DND-41 (cell line): ENCODE data around the gene CNNM2.

Experiments used
- ATAC-seq: fragments of 200-7000 bp; cut with Tn5 transposase; 3 replicates; pipeline ENCODE4 v1.9.1; 2021; ENCODE audit warnings: low read depth; ENCODE audit not compliant: insufficient read depth
- DNase-seq: peaks from one replicate; pipeline ENCODE4 v3.0.0-alpha.2; 2020
- H2AFZ ChIP-seq: 2 replicates; pipeline ENCODE4 v1.6.0; 2012; ENCODE audit warnings: low read depth, low read length
- H3K27ac ChIP-seq: 2 replicates; pipeline ENCODE4 v1.5.1; 2012; ENCODE audit warnings: low read length, inconsistent platforms
- H3K27me3 ChIP-seq: fragments of 200-600 bp; sonication (generic); 2 replicates; pipeline ENCODE4 v1.6.0; 2012; ENCODE audit warnings: low read length, mild to moderate bottlenecking, inconsistent platforms; ENCODE audit not compliant: insufficient read depth, poor library complexity
- H3K36me3 ChIP-seq: 2 replicates; pipeline ENCODE4 v1.5.1; 2012; ENCODE audit warnings: low read length, inconsistent platforms; ENCODE audit not compliant: insufficient read depth
- H3K4me1 ChIP-seq: 2 replicates; pipeline ENCODE4 v1.5.1; 2012; ENCODE audit warnings: mild to moderate bottlenecking, low read length; ENCODE audit not compliant: insufficient read depth
- H3K4me2 ChIP-seq: 2 replicates; pipeline ENCODE4 v1.6.0; 2012; ENCODE audit warnings: mild to moderate bottlenecking, moderate library complexity, low read length, inconsistent platforms; ENCODE audit not compliant: insufficient read depth
- H3K4me3 ChIP-seq, 2 experiments: fragments of 200-600 bp in 1 of 2; shearing (Covaris generic) in 1 of 2; 2 replicates each; pipeline ENCODE4 v1.5.1; 2012 to 2016; ENCODE audit warnings: inconsistent platforms in 2 of 2, low read length in 2 of 2, mild to moderate bottlenecking in 2 of 2, low read depth in 1 of 2, moderate library complexity in 1 of 2
- H3K79me2 ChIP-seq: 2 replicates; pipeline ENCODE4 v1.6.0; 2012; ENCODE audit warnings: low read length, inconsistent platforms; ENCODE audit not compliant: insufficient read depth
- H3K9ac ChIP-seq: 2 replicates; pipeline ENCODE4 v1.6.0; 2012; ENCODE audit warnings: low read depth, mild to moderate bottlenecking, inconsistent platforms, low read length, moderate library complexity
- H3K9me3 ChIP-seq: 2 replicates; pipeline ENCODE4 v1.5.1; 2012; ENCODE audit warnings: low read length, moderate library complexity, mild to moderate bottlenecking, inconsistent platforms; ENCODE audit not compliant: insufficient read depth, severe bottlenecking
- H4K20me1 ChIP-seq: 2 replicates; pipeline ENCODE4 v1.6.0; 2012; ENCODE audit warnings: low read length; ENCODE audit not compliant: insufficient read depth
- CTCF ChIP-seq: IDR thresholded peaks from 2 replicates; pipeline ENCODE4 v1.5.1; 2012; ENCODE audit warnings: borderline replicate concordance, low read length, moderate library complexity, mild to moderate bottlenecking; ENCODE audit not compliant: poor library complexity, severe bottlenecking; ENCODE audit errors: extremely low read depth
- EZH2 ChIP-seq: IDR thresholded peaks from 3 replicates; pipeline ENCODE4 v1.6.1; 2012; ENCODE audit warnings: borderline replicate concordance, low read depth, mild to moderate bottlenecking, moderate library complexity, low read length, inconsistent platforms; ENCODE audit not compliant: severe bottlenecking

Gene CNNM2

GRCh38 chr10:102900006-102900405 lies 18.1 kb upstream of the CNNM2 start:
- ATAC-seq, result no peak
- Histone ChIP-seq H3K4me2 (no peak overlapping the region), H3K4me3 (no peak overlapping the region), H3K36me3 (no peaks in the 10 kb centered on the region), H3K27ac (no peak overlapping the region), H4K20me1 (no peaks in the 10 kb centered on the region), H3K9ac (no peak overlapping the region), H3K27me3 (no peaks in the 10 kb centered on the region), H3K79me2 (no peaks in the 10 kb centered on the region), H2AFZ (no peak overlapping the region), H3K4me1 (no peaks in the 10 kb centered on the region), H3K9me3 (no peaks in the 10 kb centered on the region)
- TF ChIP-seq EZH2, result no peak
- TF ChIP-seq CTCF, result no peak
- DNase-seq, result no peak

GRCh38 chr10:102904346-102904745 lies 13.7 kb upstream of the CNNM2 start:
- no peak overlapping the region for H3K4me3 ChIP-seq
- no peak overlapping the region for H3K4me2 ChIP-seq
- no peak overlapping the region for H2AFZ ChIP-seq
- no peaks in the 10 kb centered on the region for H3K4me1 ChIP-seq
- H3K9ac ChIP-seq, result no peak overlapping the region
- no peaks in the 10 kb centered on the region for H3K9me3 ChIP-seq
- DNase-seq (no peak), ATAC-seq (no peak)
- H4K20me1 ChIP-seq, result no peaks in the 10 kb centered on the region
- H3K27me3 ChIP-seq, result no peaks in the 10 kb centered on the region
- no peaks in the 10 kb centered on the region for H3K79me2 ChIP-seq
- H3K36me3 ChIP-seq, result no peaks in the 10 kb centered on the region
- TF ChIP-seq EZH2 (no peak), CTCF (no peak)
- no peak overlapping the region for H3K27ac ChIP-seq

- DNase-seq (no peak), ATAC-seq (no peak)
- TF ChIP-seq CTCF (no peak), EZH2 (no peak)
- H3K27me3 ChIP-seq, result no peaks in the 10 kb centered on the region
- H3K9me3 ChIP-seq, result no peaks in the 10 kb centered on the region
- H3K9ac ChIP-seq, result no peak overlapping the region
- no peaks in the 10 kb centered on the region for H4K20me1 ChIP-seq
- no peaks in the 10 kb centered on the region for H3K36me3 ChIP-seq
- H3K4me2 ChIP-seq, result no peak overlapping the region
- H2AFZ ChIP-seq, result no peak overlapping the region
- no peaks in the 10 kb centered on the region for H3K4me1 ChIP-seq
- no peak overlapping the region for H3K27ac ChIP-seq
- H3K79me2 ChIP-seq, result no peaks in the 10 kb centered on the region
- H3K4me3 ChIP-seq, result no peak overlapping the region
These were observed 11.6 kb upstream of the CNNM2 start for GRCh38 chr10:102906507-102906906.

GRCh38 chr10:102914781-102915180 lies 3.3 kb upstream of the CNNM2 start:
- Histone ChIP-seq H3K27me3 (no peaks in the 10 kb centered on the region), H3K9ac (no peak overlapping the region), H3K36me3 (no peaks in the 10 kb centered on the region; the same call in 1 of the 2 replicates), H3K79me2 (peaks cover 12% of the 10 kb centered on the region), H4K20me1 (no peaks in the 10 kb centered on the region), H3K4me2 (no peak overlapping the region), H3K27ac (no peak overlapping the region), H2AFZ (no peak overlapping the region), H3K4me3 (no peak overlapping the region), H3K9me3 (no peaks in the 10 kb centered on the region), H3K4me1 (peaks cover 19% of the 10 kb centered on the region)
- no peak for DNase-seq
- no peak for TF ChIP-seq CTCF
- TF ChIP-seq EZH2, result no peak
- ATAC-seq, result no peak
